DND-41 (cell line): ENCODE measurements around the gene ING1.

Source experiments
- ATAC-seq: fragments of 200-7000 bp; cut with Tn5 transposase; 3 replicates; pipeline ENCODE4 v1.9.1; 2021; ENCODE audit warnings: low read depth; ENCODE audit not compliant: insufficient read depth
- DNase-seq: peaks from one replicate; pipeline ENCODE4 v3.0.0-alpha.2; 2020
- H2AFZ ChIP-seq: 2 replicates; pipeline ENCODE4 v1.6.0; 2012; ENCODE audit warnings: low read depth, low read length
- H3K27ac ChIP-seq: 2 replicates; pipeline ENCODE4 v1.5.1; 2012; ENCODE audit warnings: low read length, inconsistent platforms
- H3K27me3 ChIP-seq: fragments of 200-600 bp; sonication (generic); 2 replicates; pipeline ENCODE4 v1.6.0; 2012; ENCODE audit warnings: low read length, mild to moderate bottlenecking, inconsistent platforms; ENCODE audit not compliant: insufficient read depth, poor library complexity
- H3K36me3 ChIP-seq: 2 replicates; pipeline ENCODE4 v1.5.1; 2012; ENCODE audit warnings: low read length, inconsistent platforms; ENCODE audit not compliant: insufficient read depth
- H3K4me1 ChIP-seq: 2 replicates; pipeline ENCODE4 v1.5.1; 2012; ENCODE audit warnings: mild to moderate bottlenecking, low read length; ENCODE audit not compliant: insufficient read depth
- H3K4me2 ChIP-seq: 2 replicates; pipeline ENCODE4 v1.6.0; 2012; ENCODE audit warnings: mild to moderate bottlenecking, moderate library complexity, low read length, inconsistent platforms; ENCODE audit not compliant: insufficient read depth
- H3K4me3 ChIP-seq, 2 experiments: fragments of 200-600 bp in 1 of 2; shearing (Covaris generic) in 1 of 2; 2 replicates each; pipeline ENCODE4 v1.5.1; 2012 to 2016; ENCODE audit warnings: inconsistent platforms in 2 of 2, low read length in 2 of 2, mild to moderate bottlenecking in 2 of 2, low read depth in 1 of 2, moderate library complexity in 1 of 2
- H3K79me2 ChIP-seq: 2 replicates; pipeline ENCODE4 v1.6.0; 2012; ENCODE audit warnings: low read length, inconsistent platforms; ENCODE audit not compliant: insufficient read depth
- H3K9ac ChIP-seq: 2 replicates; pipeline ENCODE4 v1.6.0; 2012; ENCODE audit warnings: low read depth, mild to moderate bottlenecking, inconsistent platforms, low read length, moderate library complexity
- H3K9me3 ChIP-seq: 2 replicates; pipeline ENCODE4 v1.5.1; 2012; ENCODE audit warnings: low read length, moderate library complexity, mild to moderate bottlenecking, inconsistent platforms; ENCODE audit not compliant: insufficient read depth, severe bottlenecking
- H4K20me1 ChIP-seq: 2 replicates; pipeline ENCODE4 v1.6.0; 2012; ENCODE audit warnings: low read length; ENCODE audit not compliant: insufficient read depth
- EZH2 ChIP-seq: IDR thresholded peaks from 3 replicates; pipeline ENCODE4 v1.6.1; 2012; ENCODE audit warnings: borderline replicate concordance, low read depth, mild to moderate bottlenecking, moderate library complexity, low read length, inconsistent platforms; ENCODE audit not compliant: severe bottlenecking
- TF ChIP-seq, protein P1 (sequence below): IDR thresholded peaks from 2 replicates; pipeline ENCODE4 v1.5.1; 2012; ENCODE audit warnings: borderline replicate concordance, low read length, moderate library complexity, mild to moderate bottlenecking; ENCODE audit not compliant: poor library complexity, severe bottlenecking; ENCODE audit errors: extremely low read depth

ING1 gene

DNA sequence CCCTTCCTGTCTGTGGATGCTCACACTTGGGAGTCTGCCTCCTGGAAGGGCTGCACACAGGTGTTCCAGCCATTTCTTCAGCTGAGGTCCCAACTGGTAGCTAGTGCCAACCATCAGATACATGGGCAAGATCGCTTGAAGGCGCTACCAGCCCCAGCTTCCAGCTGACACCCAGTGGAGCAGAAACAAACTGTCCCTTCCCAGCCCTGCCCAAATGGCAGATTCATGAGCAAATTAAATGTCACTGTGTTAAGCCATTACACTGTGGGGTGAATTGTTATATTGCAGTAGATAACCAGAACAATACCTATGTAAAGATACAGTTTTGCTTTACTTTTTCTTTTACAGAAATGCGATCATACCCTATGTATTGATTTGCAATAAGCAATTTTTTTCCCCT is 17.6 kb downstream of the ING1 start:
- H3K27me3 ChIP-seq: no peaks in the 10 kb centered on the region
- no peak overlapping the region for H3K27ac ChIP-seq
- no peak for DNase-seq

DNA sequence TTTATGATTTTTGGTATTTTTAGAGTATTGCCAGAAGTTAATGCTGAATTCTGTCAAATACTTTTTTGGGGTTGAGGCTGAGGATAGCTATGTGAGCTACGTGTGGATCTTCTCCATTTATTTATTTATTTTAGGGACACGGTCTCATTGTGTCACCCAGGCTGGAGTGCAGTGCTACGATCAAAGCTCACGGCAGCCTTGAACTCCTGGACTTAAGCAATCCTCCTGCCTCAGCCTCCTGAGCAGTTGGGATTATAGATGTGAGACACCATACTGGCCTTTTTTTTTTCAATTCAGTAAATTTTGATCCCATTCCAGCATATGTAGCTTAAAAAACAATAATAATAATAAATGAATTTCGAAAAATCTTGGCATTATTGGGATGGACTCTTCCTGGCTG is 21.1 kb downstream of the ING1 start:
- H3K9me3 ChIP-seq: no peaks in the 10 kb centered on the region
- no peaks in the 10 kb centered on the region for H3K4me1 ChIP-seq
- no peak overlapping the region for H3K27ac ChIP-seq
- no peak for DNase-seq
- no peak for ATAC-seq
- no peak overlapping the region for H3K9ac ChIP-seq
- no peak overlapping the region for H3K4me3 ChIP-seq
- no peak overlapping the region for H3K4me2 ChIP-seq
- H4K20me1 ChIP-seq: no peaks in the 10 kb centered on the region
- TF ChIP-seq EZH2: no peak
- TF ChIP-seq, protein P1, sequence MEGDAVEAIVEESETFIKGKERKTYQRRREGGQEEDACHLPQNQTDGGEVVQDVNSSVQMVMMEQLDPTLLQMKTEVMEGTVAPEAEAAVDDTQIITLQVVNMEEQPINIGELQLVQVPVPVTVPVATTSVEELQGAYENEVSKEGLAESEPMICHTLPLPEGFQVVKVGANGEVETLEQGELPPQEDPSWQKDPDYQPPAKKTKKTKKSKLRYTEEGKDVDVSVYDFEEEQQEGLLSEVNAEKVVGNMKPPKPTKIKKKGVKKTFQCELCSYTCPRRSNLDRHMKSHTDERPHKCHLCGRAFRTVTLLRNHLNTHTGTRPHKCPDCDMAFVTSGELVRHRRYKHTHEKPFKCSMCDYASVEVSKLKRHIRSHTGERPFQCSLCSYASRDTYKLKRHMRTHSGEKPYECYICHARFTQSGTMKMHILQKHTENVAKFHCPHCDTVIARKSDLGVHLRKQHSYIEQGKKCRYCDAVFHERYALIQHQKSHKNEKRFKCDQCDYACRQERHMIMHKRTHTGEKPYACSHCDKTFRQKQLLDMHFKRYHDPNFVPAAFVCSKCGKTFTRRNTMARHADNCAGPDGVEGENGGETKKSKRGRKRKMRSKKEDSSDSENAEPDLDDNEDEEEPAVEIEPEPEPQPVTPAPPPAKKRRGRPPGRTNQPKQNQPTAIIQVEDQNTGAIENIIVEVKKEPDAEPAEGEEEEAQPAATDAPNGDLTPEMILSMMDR: no peak
- H3K79me2 ChIP-seq: no peaks in the 10 kb centered on the region
- no peak overlapping the region for H2AFZ ChIP-seq
- H3K36me3 ChIP-seq: no peaks in the 10 kb centered on the region
- H3K27me3 ChIP-seq: no peaks in the 10 kb centered on the region

More for the DNA sequence above, 17.6 kb downstream of the ING1 start:
- Histone ChIP-seq H4K20me1 (no peaks in the 10 kb centered on the region), H3K9me3 (no peaks in the 10 kb centered on the region), H3K4me3 (no peak overlapping the region), H3K4me2 (no peak overlapping the region), H3K4me1 (no peaks in the 10 kb centered on the region), H3K36me3 (no peaks in the 10 kb centered on the region), H3K79me2 (no peaks in the 10 kb centered on the region), H2AFZ (no peak overlapping the region), H3K9ac (no peak overlapping the region)
- TF ChIP-seq EZH2: no peak
- TF ChIP-seq, protein P1: no peak
- no peak; the same call in 2 of the 3 replicates for ATAC-seq

DNA sequence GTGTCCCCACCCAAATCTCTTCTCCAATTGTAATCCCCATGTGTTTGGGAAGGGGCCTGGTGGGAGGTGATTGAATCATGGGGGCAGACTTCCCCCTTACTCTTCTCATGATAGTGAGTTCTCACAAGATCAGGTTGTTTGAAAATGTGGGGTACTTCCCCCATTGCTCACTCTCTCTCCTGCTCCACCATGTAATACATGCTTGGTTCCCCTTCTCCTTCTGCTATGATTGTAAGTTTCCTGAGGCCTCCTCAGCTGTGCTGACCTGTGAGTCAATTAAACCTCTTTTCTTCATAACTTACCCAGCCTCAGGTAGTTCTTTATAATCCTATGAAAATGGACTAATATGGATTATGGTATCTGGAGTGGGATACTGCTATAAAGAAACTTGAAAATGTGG is 24.1 kb downstream of the ING1 start:
- Histone ChIP-seq H3K36me3 (no peaks in the 10 kb centered on the region), H3K27ac (no peak overlapping the region), H4K20me1 (no peaks in the 10 kb centered on the region), H3K4me1 (no peaks in the 10 kb centered on the region), H3K9ac (no peak overlapping the region), H3K4me2 (no peak overlapping the region), H3K27me3 (no peaks in the 10 kb centered on the region), H3K4me3 (no peak overlapping the region), H3K9me3 (no peaks in the 10 kb centered on the region), H3K79me2 (no peaks in the 10 kb centered on the region), H2AFZ (no peak overlapping the region)
- ATAC-seq (no peak), DNase-seq (no peak)
- TF ChIP-seq, protein P1: no peak
- TF ChIP-seq EZH2: no peak

DNA sequence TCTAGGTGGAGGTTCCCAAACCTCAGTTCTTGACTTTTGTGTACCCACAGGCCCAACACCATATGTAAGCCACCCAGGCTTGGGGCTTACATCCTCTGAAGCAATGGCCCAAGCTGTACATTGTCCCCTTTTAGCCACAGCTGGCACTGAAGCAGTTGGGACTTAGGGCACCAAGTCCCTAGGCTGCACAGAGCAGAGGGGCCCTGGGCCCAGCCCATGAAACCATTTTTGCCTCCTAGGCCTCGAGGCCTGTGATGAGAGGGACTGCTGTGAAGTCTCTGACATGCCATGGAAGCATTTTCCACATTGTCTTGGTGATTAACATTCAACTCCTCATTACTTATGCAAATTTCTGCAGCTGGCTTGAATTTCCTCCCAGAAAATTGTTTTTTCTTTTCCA is 30.2 kb downstream of the ING1 start:
- no peaks in the 10 kb centered on the region for H3K79me2 ChIP-seq
- no peaks in the 10 kb centered on the region for H3K36me3 ChIP-seq
- H3K4me3 ChIP-seq: no peak overlapping the region
- H3K27me3 ChIP-seq: no peaks in the 10 kb centered on the region
- H3K4me1 ChIP-seq: no peaks in the 10 kb centered on the region
- TF ChIP-seq, protein P1: no peak
- no peak for TF ChIP-seq EZH2
- H3K9ac ChIP-seq: no peak overlapping the region
- DNase-seq: no peak
- H2AFZ ChIP-seq: no peak overlapping the region
- ATAC-seq: no peak
- H3K9me3 ChIP-seq: peaks cover 11% of the 10 kb centered on the region
- no peak overlapping the region for H3K4me2 ChIP-seq
- H4K20me1 ChIP-seq: no peaks in the 10 kb centered on the region
- H3K27ac ChIP-seq: no peak overlapping the region
